Measurements from ENCODE around the gene ABCA12.

ABCA12 gene

DNA sequence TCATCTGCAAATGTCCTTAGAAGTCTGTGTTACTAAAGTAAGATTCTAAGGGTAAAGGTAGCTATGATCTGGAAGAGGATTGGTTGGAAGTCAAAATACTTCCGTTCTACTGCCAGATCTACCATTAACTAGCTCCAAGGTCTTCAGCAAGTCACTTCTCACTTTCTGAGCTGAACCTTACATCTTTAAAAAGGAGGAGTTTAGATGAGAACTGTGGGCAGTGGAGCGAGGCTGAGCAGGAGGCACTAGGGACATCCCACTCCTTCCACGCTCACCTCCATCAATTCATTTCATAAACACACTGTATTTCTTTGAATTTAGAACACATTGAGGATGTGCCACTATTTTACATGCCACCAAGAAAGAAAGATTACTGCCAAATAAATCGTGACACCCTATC is 143.0 kb downstream of the ABCA12 start:
- H3K4me3 Mint-ChIP-seq: no peak overlapping the region
- no peaks in the 10 kb centered on the region for H3K36me3 Mint-ChIP-seq
- peaks cover 4% of the 10 kb centered on the region for H3K27me3 Mint-ChIP-seq
- no peak overlapping the region for H3K27ac Mint-ChIP-seq
- no peaks in the 10 kb centered on the region for H3K9me3 Mint-ChIP-seq (ENCODE audit: low read depth)
- no peaks in the 10 kb centered on the region for H3K4me1 Mint-ChIP-seq (ENCODE audit: low read depth)

DNA sequence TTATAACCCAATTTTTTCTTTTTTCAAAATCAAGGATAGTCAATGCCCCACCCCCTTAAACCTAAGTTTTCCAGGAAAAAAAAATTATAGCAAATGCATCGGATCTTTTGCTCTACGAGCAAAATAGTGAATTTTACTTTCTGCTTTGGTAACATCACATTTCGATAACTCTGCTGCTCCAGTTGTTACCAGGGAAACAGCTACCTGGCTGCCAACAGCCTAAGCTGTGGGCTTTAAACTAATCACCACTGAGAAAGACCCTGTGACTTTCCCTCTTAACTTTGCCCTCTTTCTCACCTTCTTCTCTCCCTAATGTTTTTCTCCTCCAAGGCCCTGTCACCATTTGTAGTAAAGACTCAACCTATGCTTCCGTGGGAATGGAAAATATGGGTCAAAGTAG is 145.5 kb downstream of the ABCA12 start:
- Mint-ChIP-seq H3K4me1 (ENCODE audit: low read depth) (no peaks in the 10 kb centered on the region), H3K9me3 (ENCODE audit: low read depth) (no peaks in the 10 kb centered on the region), H3K36me3 (no peaks in the 10 kb centered on the region), H3K4me3 (no peak overlapping the region), H3K27me3 (no peaks in the 10 kb centered on the region), H3K27ac (no peak overlapping the region)

DNA sequence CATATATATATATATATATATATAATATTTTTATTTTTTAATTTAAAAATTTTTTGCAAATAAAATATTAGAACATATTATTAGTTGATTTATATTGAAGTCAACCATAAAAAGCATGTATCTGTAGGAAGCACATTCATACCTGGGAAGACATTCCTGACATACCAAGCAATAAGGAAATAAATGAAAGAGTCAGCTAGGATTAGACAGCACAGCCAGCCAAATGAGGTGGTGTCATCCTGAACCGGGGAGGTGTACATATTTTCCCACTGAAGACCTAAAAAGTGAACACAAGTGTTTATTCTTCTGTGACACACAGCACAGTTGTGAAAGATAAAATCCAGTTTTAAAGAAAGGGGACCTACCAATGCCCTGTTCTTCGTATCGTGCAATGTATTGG is 149.2 kb downstream of the ABCA12 start:
- Mint-ChIP-seq H3K9me3 (ENCODE audit: low read depth) (no peaks in the 10 kb centered on the region), H3K27ac (no peak overlapping the region), H3K4me1 (ENCODE audit: low read depth) (no peaks in the 10 kb centered on the region), H3K36me3 (no peaks in the 10 kb centered on the region), H3K4me3 (no peak overlapping the region), H3K27me3 (no peaks in the 10 kb centered on the region)

DNA sequence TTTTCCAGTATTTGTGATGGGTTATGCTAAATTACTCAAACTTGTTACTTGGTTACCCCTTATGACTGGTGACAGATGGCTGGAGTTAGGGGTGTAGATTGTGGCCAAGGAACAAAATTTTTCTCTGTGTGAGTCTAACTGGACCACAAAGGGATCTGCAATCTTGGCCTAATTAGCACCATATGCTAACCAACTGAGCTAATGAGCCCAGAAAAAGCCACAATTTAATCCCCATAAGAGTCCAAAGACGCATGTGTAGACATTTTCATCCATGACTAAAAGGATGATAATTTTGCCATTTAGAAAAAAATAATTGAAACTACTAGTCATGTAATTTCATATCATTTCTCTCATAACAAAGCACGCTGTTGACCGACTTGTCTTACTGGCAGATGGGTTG is 151.2 kb downstream of the ABCA12 start:
- H3K27me3 Mint-ChIP-seq: no peaks in the 10 kb centered on the region
- no peak overlapping the region for H3K27ac Mint-ChIP-seq
- no peaks in the 10 kb centered on the region for H3K4me1 Mint-ChIP-seq (ENCODE audit: low read depth)
- no peak overlapping the region for H3K4me3 Mint-ChIP-seq
- no peaks in the 10 kb centered on the region for H3K36me3 Mint-ChIP-seq
- H3K9me3 Mint-ChIP-seq (ENCODE audit: low read depth): no peaks in the 10 kb centered on the region

DNA sequence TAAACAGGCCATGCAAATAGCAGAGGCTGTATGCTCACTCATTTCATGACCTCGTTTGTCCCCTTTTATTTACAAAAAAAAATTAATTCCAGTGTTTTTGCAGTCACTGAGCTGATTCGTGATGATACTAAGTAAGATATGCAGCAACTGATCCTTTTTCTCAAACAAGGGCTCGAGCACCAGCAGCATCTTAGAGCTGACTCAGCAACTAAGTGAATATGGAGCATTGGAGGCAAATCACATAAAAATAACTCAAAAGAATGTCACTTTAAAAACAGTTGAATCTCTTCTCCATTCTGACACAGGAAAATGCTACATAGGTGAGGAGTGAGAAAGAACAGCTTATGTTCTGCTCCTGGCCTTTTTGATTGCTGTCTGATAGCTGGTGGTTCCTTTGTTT is 152.8 kb downstream of the ABCA12 start:
- Mint-ChIP-seq H3K36me3 (no peaks in the 10 kb centered on the region), H3K27me3 (no peaks in the 10 kb centered on the region), H3K4me3 (no peak overlapping the region), H3K27ac (no peak overlapping the region), H3K4me1 (ENCODE audit: low read depth) (no peaks in the 10 kb centered on the region), H3K9me3 (ENCODE audit: low read depth) (no peaks in the 10 kb centered on the region)

DNA sequence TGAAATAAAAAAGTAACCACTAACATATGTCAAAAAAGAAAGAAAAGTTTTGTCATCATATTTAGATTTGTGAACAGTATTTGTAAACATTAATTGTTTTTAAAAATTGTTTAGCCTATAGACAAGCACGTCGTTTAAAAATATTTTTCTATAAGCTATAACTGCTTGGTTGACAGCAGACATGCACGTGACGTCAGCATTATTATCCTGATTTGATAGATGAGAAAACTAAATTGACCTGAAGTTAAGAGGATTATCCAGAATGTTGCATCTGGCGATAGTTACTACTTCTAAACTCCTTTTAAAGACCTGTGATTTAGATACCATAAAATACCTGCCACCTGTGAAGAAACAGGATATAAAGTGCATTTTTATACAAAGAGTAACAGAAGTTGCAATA is 172.0 kb downstream of the ABCA12 start:
- Mint-ChIP-seq H3K27ac (no peak overlapping the region), H3K4me1 (ENCODE audit: low read depth) (no peaks in the 10 kb centered on the region), H3K9me3 (ENCODE audit: low read depth) (peaks cover 5% of the 10 kb centered on the region), H3K27me3 (peaks cover 5% of the 10 kb centered on the region), H3K4me3 (no peak overlapping the region), H3K36me3 (no peaks in the 10 kb centered on the region)

DNA sequence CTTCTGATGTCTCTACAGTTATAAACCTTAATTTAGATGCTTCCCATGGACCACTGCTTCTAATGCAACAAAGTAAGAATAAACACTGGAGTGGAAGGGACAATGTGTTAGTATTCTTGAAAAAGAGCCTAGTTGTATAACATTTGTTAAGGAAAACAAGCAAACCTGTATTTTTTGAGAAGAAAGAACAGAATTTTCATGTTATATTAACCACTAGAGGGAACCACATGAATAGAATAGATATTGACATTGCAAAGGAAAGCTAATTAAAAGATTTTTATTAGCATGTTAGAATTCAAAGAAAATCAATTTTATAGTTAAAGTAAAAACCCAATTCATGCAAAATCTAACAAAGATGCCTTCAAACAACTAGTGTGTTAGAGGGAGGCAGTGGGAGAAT is 177.7 kb downstream of the ABCA12 start:
- Mint-ChIP-seq H3K4me3 (no peak overlapping the region), H3K27ac (no peak overlapping the region), H3K36me3 (no peaks in the 10 kb centered on the region), H3K27me3 (peaks cover 5% of the 10 kb centered on the region), H3K4me1 (ENCODE audit: low read depth) (no peaks in the 10 kb centered on the region), H3K9me3 (ENCODE audit: low read depth) (peaks cover 5% of the 10 kb centered on the region)

DNA sequence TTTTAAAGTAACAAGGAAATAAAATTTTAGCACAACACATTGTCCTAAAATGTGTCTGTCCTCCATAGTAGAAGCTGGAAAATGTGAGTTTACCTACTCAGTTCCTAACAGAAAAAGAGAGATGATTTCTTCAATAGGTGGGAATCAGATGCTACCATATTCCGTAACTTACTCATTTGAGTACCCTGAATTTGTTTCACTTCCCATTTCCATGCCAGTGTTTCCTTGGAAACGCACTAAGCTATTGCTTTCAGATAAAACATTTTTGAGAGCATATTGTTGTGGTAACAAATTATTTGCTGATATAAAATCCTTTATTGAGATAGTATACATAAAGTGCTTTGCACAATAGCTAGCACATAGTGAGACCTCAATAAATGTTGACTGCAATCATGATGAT is 191.5 kb downstream of the ABCA12 start:
- H3K27ac Mint-ChIP-seq: no peak overlapping the region
- no peaks in the 10 kb centered on the region for H3K36me3 Mint-ChIP-seq
- H3K4me3 Mint-ChIP-seq: no peak overlapping the region
- H3K9me3 Mint-ChIP-seq (ENCODE audit: low read depth): no peaks in the 10 kb centered on the region
- H3K27me3 Mint-ChIP-seq: peaks cover 4% of the 10 kb centered on the region
- no peaks in the 10 kb centered on the region for H3K4me1 Mint-ChIP-seq (ENCODE audit: low read depth)

DNA sequence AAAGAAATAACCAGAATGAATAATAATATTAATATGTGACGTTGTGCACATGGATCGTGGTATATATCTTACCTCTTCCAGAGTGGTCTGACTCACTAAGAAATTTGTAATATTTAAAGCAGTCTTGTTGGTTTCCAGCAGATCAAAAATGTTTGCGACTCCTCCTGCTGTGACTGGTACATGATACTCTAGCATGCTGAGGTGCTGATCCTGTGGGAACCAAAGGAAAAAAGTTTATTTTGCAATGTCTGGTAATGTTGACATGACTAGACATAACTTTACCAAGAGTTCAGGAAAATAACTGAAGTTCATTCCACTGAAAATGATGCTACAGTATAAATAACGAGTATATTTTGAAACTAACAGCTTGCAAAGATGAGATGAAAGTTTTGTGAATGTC is 204.4 kb downstream of the ABCA12 start:
- no peak overlapping the region for H3K4me3 Mint-ChIP-seq
- H3K27me3 Mint-ChIP-seq: peaks cover 3% of the 10 kb centered on the region
- no peak overlapping the region for H3K27ac Mint-ChIP-seq
- H3K9me3 Mint-ChIP-seq (ENCODE audit: low read depth): no peaks in the 10 kb centered on the region
- no peaks in the 10 kb centered on the region for H3K4me1 Mint-ChIP-seq (ENCODE audit: low read depth)
- H3K36me3 Mint-ChIP-seq: no peaks in the 10 kb centered on the region

DNA sequence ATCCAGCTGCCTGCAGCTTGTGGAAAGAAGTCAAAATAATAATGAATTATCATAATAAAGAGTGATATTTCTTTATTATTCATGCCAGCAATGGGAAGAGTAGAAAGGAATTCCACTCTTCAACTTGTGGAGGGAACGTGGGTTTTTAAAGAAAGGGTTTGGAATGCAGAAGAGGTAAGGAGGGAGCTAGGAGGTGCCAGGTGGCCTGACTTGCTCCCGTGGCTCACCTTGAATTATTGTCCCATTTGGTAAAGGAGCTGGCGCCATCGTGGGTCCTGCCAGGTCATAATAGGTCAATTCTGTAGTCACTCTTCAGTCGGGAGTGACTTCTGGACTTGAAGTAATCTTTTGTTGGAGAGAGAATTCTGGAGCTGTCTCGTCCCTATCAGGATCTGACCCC is 233.8 kb downstream of the ABCA12 start:
- no peaks in the 10 kb centered on the region for H3K27me3 Mint-ChIP-seq
- no peaks in the 10 kb centered on the region for H3K4me1 Mint-ChIP-seq (ENCODE audit: low read depth)
- H3K27ac Mint-ChIP-seq: no peak overlapping the region
- no peaks in the 10 kb centered on the region for H3K36me3 Mint-ChIP-seq
- no peaks in the 10 kb centered on the region for H3K9me3 Mint-ChIP-seq (ENCODE audit: low read depth)
- H3K4me3 Mint-ChIP-seq: no peak overlapping the region

DNA sequence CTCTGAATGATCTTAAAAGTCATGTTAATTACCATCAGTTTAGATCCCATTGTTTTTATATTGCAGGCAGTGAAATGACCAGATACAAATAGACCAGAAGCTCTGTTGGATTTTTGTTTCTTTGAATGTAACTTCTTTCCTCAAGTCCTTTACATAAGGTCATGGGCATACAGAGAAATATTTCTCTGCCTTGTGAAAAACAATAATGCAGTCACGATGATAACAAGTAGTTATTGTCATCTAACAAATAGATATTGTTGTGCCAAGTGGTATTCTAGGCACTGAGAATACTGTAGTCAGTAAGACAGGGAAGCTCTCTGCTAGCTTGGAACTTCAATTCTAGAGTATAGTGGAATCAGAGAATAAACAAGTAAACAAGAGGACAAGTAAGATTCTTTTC is 234.2 kb downstream of the ABCA12 start:
- Mint-ChIP-seq H3K27ac (no peak overlapping the region), H3K27me3 (no peaks in the 10 kb centered on the region), H3K4me3 (no peak overlapping the region), H3K36me3 (no peaks in the 10 kb centered on the region), H3K9me3 (ENCODE audit: low read depth) (no peaks in the 10 kb centered on the region), H3K4me1 (ENCODE audit: low read depth) (no peaks in the 10 kb centered on the region)

DNA sequence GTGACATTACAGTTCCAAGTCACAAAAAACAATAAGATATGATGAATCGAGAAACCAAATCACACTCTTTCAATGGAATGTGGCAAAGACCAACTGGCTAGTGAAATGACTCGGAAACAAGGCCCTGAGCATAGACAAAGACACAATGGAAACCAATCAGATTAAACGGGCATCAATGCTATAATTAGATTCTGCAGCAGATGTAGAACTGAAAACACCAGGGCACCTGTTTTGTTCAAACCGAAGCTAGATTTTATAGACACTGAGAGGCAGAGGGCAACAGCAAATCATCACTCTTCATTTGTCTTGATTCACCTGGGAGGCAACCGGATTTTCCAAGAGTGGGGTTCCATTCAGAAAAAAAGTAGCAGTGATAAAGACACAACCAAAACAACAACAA is 236.1 kb downstream of the ABCA12 start:
- peaks cover 2% of the 10 kb centered on the region for H3K27me3 Mint-ChIP-seq
- H3K4me3 Mint-ChIP-seq: no peak overlapping the region
- H3K27ac Mint-ChIP-seq: no peak overlapping the region
- no peaks in the 10 kb centered on the region for H3K4me1 Mint-ChIP-seq (ENCODE audit: low read depth)
- no peaks in the 10 kb centered on the region for H3K36me3 Mint-ChIP-seq
- H3K9me3 Mint-ChIP-seq (ENCODE audit: low read depth): no peaks in the 10 kb centered on the region

DNA sequence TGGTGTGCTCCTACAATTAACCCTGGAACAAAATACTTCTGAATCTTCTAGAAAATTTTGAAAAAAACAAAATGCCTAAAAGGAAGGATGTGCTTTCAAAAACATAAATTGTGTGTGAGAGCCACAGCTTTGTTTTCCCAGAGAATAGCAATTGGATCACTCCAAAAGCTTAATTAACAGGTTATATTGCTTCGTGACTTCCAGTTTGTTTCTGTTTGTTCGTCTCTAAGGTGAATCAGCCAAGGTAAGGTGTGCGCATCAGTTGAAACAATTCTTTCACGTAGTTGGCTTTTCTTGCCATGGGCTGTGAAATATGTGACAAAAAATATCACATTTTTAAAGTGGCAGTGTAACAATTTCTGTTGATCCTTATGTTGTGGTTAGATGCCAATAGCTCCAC is 238.7 kb downstream of the ABCA12 start:
- no peaks in the 10 kb centered on the region for H3K9me3 Mint-ChIP-seq (ENCODE audit: low read depth)
- H3K4me1 Mint-ChIP-seq (ENCODE audit: low read depth): no peaks in the 10 kb centered on the region
- H3K27ac Mint-ChIP-seq: no peak overlapping the region
- no peaks in the 10 kb centered on the region for H3K36me3 Mint-ChIP-seq
- H3K27me3 Mint-ChIP-seq: peaks cover 7% of the 10 kb centered on the region
- H3K4me3 Mint-ChIP-seq: no peak overlapping the region

DNA sequence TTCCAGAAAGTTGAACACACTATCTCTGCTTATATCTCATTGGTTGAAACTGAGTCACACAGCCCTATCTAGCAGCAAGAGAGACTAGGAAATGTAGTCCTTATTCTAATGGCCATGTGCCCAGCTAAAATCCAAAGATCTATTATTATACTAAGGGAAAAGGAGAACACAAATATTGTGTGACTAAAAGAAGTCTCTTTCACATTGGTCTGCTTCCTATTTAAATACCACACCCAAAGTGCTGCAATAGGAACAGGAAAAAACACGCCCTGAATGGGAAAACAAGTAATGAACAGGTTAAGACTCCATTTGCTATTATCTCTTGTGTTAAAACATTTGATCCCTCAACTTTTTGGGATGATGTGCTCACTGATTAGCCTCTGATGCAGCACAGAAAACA is 242.2 kb downstream of the ABCA12 start:
- H3K9me3 Mint-ChIP-seq (ENCODE audit: low read depth): no peaks in the 10 kb centered on the region

DNA sequence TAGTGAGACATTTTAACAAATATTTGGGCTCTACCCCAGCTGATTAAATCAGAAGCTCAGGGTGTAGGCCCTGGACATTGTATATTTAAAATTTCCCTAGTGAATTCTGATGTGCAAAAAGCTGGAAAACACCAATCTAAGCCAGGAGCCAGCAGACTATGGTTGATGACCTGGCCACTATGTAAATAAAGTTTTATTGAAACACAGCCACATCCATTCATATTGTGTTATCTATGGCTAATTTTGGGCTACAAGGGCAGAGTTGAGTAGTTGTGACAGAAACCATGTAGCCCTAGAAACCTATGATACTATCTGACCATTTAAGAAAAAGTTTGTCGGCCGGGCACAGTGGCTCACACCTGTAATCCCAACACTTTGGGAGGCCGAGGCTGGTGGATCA is 243.0 kb downstream of the ABCA12 start:
- H3K27ac Mint-ChIP-seq: no peak overlapping the region
- no peak overlapping the region for H3K4me3 Mint-ChIP-seq
- no peaks in the 10 kb centered on the region for H3K9me3 Mint-ChIP-seq (ENCODE audit: low read depth)
- peaks cover 9% of the 10 kb centered on the region for H3K27me3 Mint-ChIP-seq
- no peaks in the 10 kb centered on the region for H3K4me1 Mint-ChIP-seq (ENCODE audit: low read depth)
- no peaks in the 10 kb centered on the region for H3K36me3 Mint-ChIP-seq

More for the DNA sequence above, 242.2 kb downstream of the ABCA12 start:
- H3K36me3 Mint-ChIP-seq: no peaks in the 10 kb centered on the region
- H3K27ac Mint-ChIP-seq: no peak overlapping the region
- no peaks in the 10 kb centered on the region for H3K4me1 Mint-ChIP-seq (ENCODE audit: low read depth)
- H3K4me3 Mint-ChIP-seq: no peak overlapping the region
- peaks cover 7% of the 10 kb centered on the region for H3K27me3 Mint-ChIP-seq

DNA sequence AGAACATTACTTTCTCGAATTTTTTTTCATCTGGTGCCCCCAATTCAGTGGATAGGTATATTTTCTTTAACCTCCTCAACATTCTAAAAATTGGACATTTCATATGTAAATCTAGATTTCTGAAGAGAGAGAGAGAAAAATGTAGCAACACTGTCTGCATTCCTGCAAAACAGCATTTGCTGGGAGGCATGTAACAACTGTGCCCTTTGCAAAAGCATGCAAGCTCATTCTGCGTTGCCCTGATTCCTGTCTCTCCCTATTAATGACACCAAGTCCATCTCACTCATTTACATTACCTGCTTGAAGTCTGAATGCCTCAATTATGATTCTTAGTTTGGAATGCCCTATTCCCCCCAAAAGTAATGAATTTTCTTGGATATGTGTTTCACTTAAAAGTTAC is 249.1 kb downstream of the ABCA12 start:
- H3K4me3 Mint-ChIP-seq: no peak overlapping the region
- H3K4me1 Mint-ChIP-seq (ENCODE audit: low read depth): no peaks in the 10 kb centered on the region
- no peaks in the 10 kb centered on the region for H3K9me3 Mint-ChIP-seq (ENCODE audit: low read depth)
- peaks cover 4% of the 10 kb centered on the region for H3K27me3 Mint-ChIP-seq
- no peaks in the 10 kb centered on the region for H3K36me3 Mint-ChIP-seq
- no peak overlapping the region for H3K27ac Mint-ChIP-seq
